K562 (cell line): ENCODE measurements around the gene PYDC1. TPM values are rescaled to one million over a fixed set of nuclear protein-coding genes. Genes with fewer than 3 reads are reported as not detected.

Experiments
- ATAC-seq: fragments of 200-7000 bp; cut with Tn5 transposase; 3 replicates; pipeline ENCODE4 v1.9.1; 2020; ENCODE audit warnings: moderate library complexity
- BruUV-seq: library from RNA; stranded (reverse); fragments of 400-500 nt; replicated peaks from 2 replicates; lab custom pipeline; 2021; lab: Mats Ljungman, UMichigan
- CTCF ChIA-PET: fragments of 300-600 bp; formaldehyde crosslinking; extraction: SDS; loops from one replicate; lab custom pipeline; 2021; ENCODE audit warnings: low intra/inter-chr PET ratio; lab: Yijun Ruan, JAX
- POLR2A ChIA-PET: fragments of 300-600, 350-650 bp; sonication (Branson Sonifier 250); formaldehyde crosslinking; extraction: SDS; loops from one replicate; lab custom pipeline; 2021; ENCODE audit warnings: antibody characterized with exemption, inconsistent platforms; lab: Yijun Ruan, JAX
- DNase-seq, 4 experiments: peaks; one replicate each; pipeline versions ENCODE4 v3.0.0 to v3.0.0-alpha.2; 2011 to 2018; ENCODE audit warnings: low spot score in 3 of 4, mixed read lengths in 3 of 4; ENCODE audit errors: extremely low read depth in 1 of 4
- FAIRE-seq: peaks from 2 replicates; lab custom pipeline; 2011; peaks lifted over from hg19 to GRCh38; lab: Jason Lieb, UNC
- H2AFZ ChIP-seq: 2 replicates; pipeline ENCODE4 v1.6.0; 2011; ENCODE audit warnings: low read depth, low read length, control low read depth, inconsistent platforms
- H3K27ac ChIP-seq: fragments of 200-600 bp; 3 replicates; pipeline ENCODE4 v1.8.0; 2011; ENCODE audit warnings: low read depth, mild to moderate bottlenecking, control low read depth, inconsistent platforms, low read length, moderate library complexity, mixed read lengths; ENCODE audit errors: extremely low read depth
- H3K27me3 ChIP-seq, 2 experiments: fragments of 300-600 bp in 1 of 2; 2 replicates in 1 of 2; 3 replicates in 1 of 2; pipeline versions ENCODE4 v1.6.0 to v1.8.0; 2011; ENCODE audit warnings: inconsistent platforms in 2 of 2, low read length in 2 of 2, mild to moderate bottlenecking in 1 of 2, mixed read lengths in 1 of 2, moderate library complexity in 1 of 2; ENCODE audit not compliant: control insufficient read depth in 2 of 2, insufficient read depth in 2 of 2
- H3K36me3 ChIP-seq: fragments of 300-600 bp; 3 replicates; pipeline ENCODE4 v1.8.0; 2011; ENCODE audit warnings: mild to moderate bottlenecking, low read length, inconsistent platforms; ENCODE audit not compliant: control insufficient read depth, insufficient read depth
- H3K4me1 ChIP-seq, 2 experiments: fragments of 200-600 bp in 1 of 2; replicated peaks in 1 of 2; 2 replicates in 1 of 2; 3 replicates in 1 of 2; pipeline versions ENCODE4 v1.5.1 to v1.8.0; 2011; ENCODE audit warnings: inconsistent platforms in 2 of 2, low read length in 2 of 2, mild to moderate bottlenecking in 1 of 2, mixed read lengths in 1 of 2, moderate library complexity in 1 of 2; ENCODE audit not compliant: control insufficient read depth in 2 of 2, insufficient read depth in 2 of 2
- H3K4me2 ChIP-seq: 2 replicates; pipeline ENCODE4 v1.6.1; 2011; ENCODE audit warnings: low read length, control low read depth, inconsistent platforms, mixed read lengths; ENCODE audit not compliant: insufficient read depth
- H3K4me3 ChIP-seq: fragments of 200-600 bp; sonication (generic), shearing (Covaris generic); 2 replicates; pipeline ENCODE4 v1.5.1; 2016; ENCODE audit warnings: control low read depth, inconsistent platforms
- H3K79me2 ChIP-seq: fragments of 200-600 bp; 3 replicates; pipeline ENCODE4 v1.8.0; 2011; ENCODE audit warnings: low read length, inconsistent platforms; ENCODE audit not compliant: control insufficient read depth, insufficient read depth
- H3K9ac ChIP-seq, 2 experiments: 2 replicates each; pipeline versions ENCODE4 v1.6.0 to v1.6.1; 2011; ENCODE audit warnings: low read depth in 2 of 2, low read length in 2 of 2, control low read depth in 1 of 2, inconsistent platforms in 1 of 2, mild to moderate bottlenecking in 1 of 2, mixed read lengths in 1 of 2; ENCODE audit not compliant: insufficient read depth in 1 of 2
- H3K9me1 ChIP-seq: one replicate; pipeline ENCODE4 v1.6.0; 2011; ENCODE audit warnings: inconsistent platforms, mild to moderate bottlenecking, low read length, moderate library complexity; ENCODE audit not compliant: control insufficient read depth, insufficient read depth
- H3K9me3 ChIP-seq: replicated peaks from 2 replicates; pipeline ENCODE4 v1.5.1; 2011; ENCODE audit warnings: low read depth, low read length, inconsistent platforms; ENCODE audit not compliant: control insufficient read depth, insufficient read depth
- H4K20me1 ChIP-seq: replicated peaks from 2 replicates; pipeline ENCODE4 v1.6.1; 2011; ENCODE audit warnings: low read length, inconsistent platforms, mixed read lengths; ENCODE audit not compliant: control insufficient read depth, insufficient read depth
- FOSL1 ChIP-seq: fragments of 200-800 bp; sonication (Bioruptor generic); conservative IDR thresholded peaks from 2 replicates; pipeline ENCODE4 v1.6.1; 2016; ENCODE audit warnings: missing genetic modification characterization, missing compliant biosample characterization
- HCFC1 ChIP-seq: IDR thresholded peaks from 2 replicates; pipeline ENCODE4 v1.6.1; 2012; ENCODE audit warnings: low read depth, low read length, improper control_type of control experiment
- LCOR ChIP-seq: sonication (generic); formaldehyde crosslinking; IDR thresholded peaks from 2 replicates; pipeline ENCODE4 v1.8.0; 2022; ENCODE audit warnings: mild to moderate bottlenecking, missing genetic modification reagents
- MIER1 ChIP-seq: fragments of 450-650 bp; IDR thresholded peaks from 2 replicates; pipeline ENCODE4 v1.6.1; 2016; ENCODE audit warnings: antibody characterized with exemption, mild to moderate bottlenecking, low read depth
- MYNN ChIP-seq, 2 experiments: sonication (generic); formaldehyde crosslinking in 1 of 2; IDR thresholded peaks; 2 replicates each; pipeline versions ENCODE4 v1.5.0 to v1.6.1; 2016 to 2020; ENCODE audit warnings: antibody characterized with exemption in 1 of 2, missing genetic modification reagents in 1 of 2
- RAD21 ChIP-seq, 2 experiments: fragments of 250-450 bp in 1 of 2; fragments of 450-650 bp in 1 of 2; sonication (Bioruptor Pico) in 1 of 2; formaldehyde crosslinking in 1 of 2; IDR thresholded peaks in 1 of 2; conservative IDR thresholded peaks in 1 of 2; 2 replicates each; pipeline versions ENCODE4 v1.4.0 to v1.8.0; 2020 to 2022; ENCODE audit warnings: mild to moderate bottlenecking in 2 of 2, moderate library complexity in 1 of 2
- RBFOX2 ChIP-seq: fragments of 200-400 bp; formaldehyde crosslinking; IDR thresholded peaks from 2 replicates; pipeline ENCODE4 v1.6.1; 2017; ENCODE audit warnings: low read depth, mild to moderate bottlenecking, low read length, moderate library complexity
- TCF7 ChIP-seq: sonication (generic); IDR thresholded peaks from 2 replicates; pipeline ENCODE4 v1.6.1; 2016; ENCODE audit warnings: antibody characterized with exemption, borderline replicate concordance
- ZBTB8A ChIP-seq: fragments of 450-650 bp; IDR thresholded peaks from 2 replicates; pipeline ENCODE4 v1.6.1; 2018; ENCODE audit warnings: mild to moderate bottlenecking, moderate library complexity; ENCODE audit not compliant: partially characterized antibody
- ZNF431 ChIP-seq: sonication (generic); formaldehyde crosslinking; IDR thresholded peaks from 2 replicates; pipeline ENCODE4 v1.8.0; 2022; ENCODE audit warnings: mild to moderate bottlenecking, missing genetic modification reagents
- ZNF551 ChIP-seq: fragments of 250-450 bp; sonication (Bioruptor Pico); IDR thresholded peaks from 2 replicates; pipeline ENCODE4 v1.5.0; 2021; ENCODE audit warnings: mild to moderate bottlenecking, moderate library complexity
- WGBS: fragments of 100-300 bp; shearing (Covaris generic); methylation state at CpG from one replicate; pipeline ENCODE4 v1.1.6; 2016; ENCODE audit warnings: low coverage, mixed read lengths; ENCODE audit not compliant: insufficient coverage; ENCODE audit errors: missing lambda C conversion rate; 5-methylcytosine and 5-hydroxymethylcytosine counted together
- in situ Hi-C: fragments of 300-500 bp; cut with MboI; formaldehyde crosslinking; loops from 4 replicates; pipeline ENCODE4 v1.15.0; 2018; ENCODE audit warnings: inconsistent platforms, mixed read lengths
- intact Hi-C: fragments of 100-400 bp; cut with micrococcal nuclease; formaldehyde crosslinking; loops from 2 replicates; pipeline ENCODE4 v1.14.2; 2022
- polyA plus RNA-seq, 8 experiments: library from polyadenylated mRNA; depleted of rRNA in 4 of 8; stranded (reverse) in 5 of 8; unstranded in 3 of 8; fragments of >200 nt; fragmentation: Nextera tagmentation in 2 of 8; fragmentation: Illumina TruSeq in 1 of 8; extraction: Ambion mirVana in 2 of 8; extraction: Trizol in 1 of 8; gene quantifications; 2 replicates each; pipeline versions ENCODE4 v1.2.1 to v1.2.3, GENCODE V29; 2011 to 2014; ENCODE audit warnings: inconsistent platforms in 1 of 8, missing spikeins in 1 of 8
- total RNA-seq, 7 experiments: library from RNA; depleted of rRNA in 6 of 7; stranded (reverse); fragments of >200 nt in 6 of 7; fragmentation: Illumina TruSeq in 2 of 7; extraction: Trizol in 2 of 7; gene quantifications; 2 replicates each; pipeline versions ENCODE4 v1.2.1 to v1.2.3, GENCODE V29; 2011 to 2021; ENCODE audit warnings: low replicate concordance in 1 of 7
- TF ChIP-seq, protein P1 (sequence below), 2 experiments: fragments of 450-650 bp; IDR thresholded peaks; 2 replicates each; pipeline ENCODE4 v1.6.1; 2018; ENCODE audit warnings: mild to moderate bottlenecking in 2 of 2, low read depth in 1 of 2; ENCODE audit not compliant: partially characterized antibody in 2 of 2

Gene PYDC1
- total and polyA plus RNA-seq, 9 of the 15 experiments (the other 6 are each of a cell fraction or from before 2014, with no cell fraction given) = not detected

DNA sequence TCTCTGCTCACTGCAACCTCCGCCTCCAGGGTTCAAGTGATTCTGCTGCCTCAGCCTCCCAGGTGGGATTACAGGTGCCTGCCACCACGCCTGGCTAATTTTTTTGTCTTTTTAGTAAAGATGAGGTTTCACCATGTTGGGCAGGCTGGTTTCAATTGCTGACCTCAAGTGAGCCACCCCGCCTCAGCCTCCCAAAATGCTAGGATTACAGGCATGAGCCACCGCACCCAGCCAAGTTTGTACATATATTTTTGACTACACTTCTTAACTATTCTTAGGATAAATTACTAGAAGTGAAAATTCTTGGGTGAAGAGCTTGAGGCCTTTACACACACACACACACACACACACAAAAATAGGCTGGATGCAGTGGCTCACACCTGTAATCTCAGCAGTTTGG, 41.4 kb upstream of the PYDC1 start:
- POLR2A ChIA-PET = interaction anchor here (0.8 to 1.7 kb wide), 3 partner anchors 11 to 57 kb away, joined by 4 to 11 read pairs (median 5); no protein-coding TSS in a partner anchor
- Histone ChIP-seq H3K36me3 (no peaks in the 10 kb centered on the region), H2AFZ (no peak overlapping the region), H3K79me2 (no peaks in the 10 kb centered on the region), H3K9me1 (no peaks in the 10 kb centered on the region), H4K20me1 (no peaks in the 10 kb centered on the region), H3K27me3 (no peaks in the 10 kb centered on the region), H3K4me1 (peaks cover 19 to 21% of the 10 kb centered on the region in 2 experiments), H3K4me2 (no peak overlapping the region), H3K9me3 (no peaks in the 10 kb centered on the region), H3K9ac (no peak overlapping the region), H3K4me3 (no peak overlapping the region), H3K27ac (no peak overlapping the region)
- TF ChIP-seq LCOR (no peak), ZNF551 (CRISPR knock-in tag) (no peak), RAD21 (CRISPR knock-in tag; conservative IDR thresholded peaks at IDR 0.05 in 1 of 2, IDR thresholded peaks at IDR 0.05 in 1 of 2) (no peak), HCFC1 (no peak), FOSL1 (no peak)
- intact Hi-C loops (no loop called here), in situ Hi-C loops (no loop called here)
- BruUV-seq = no TSS peak
- no peak for DNase-seq
- WGBS = 69% methylated on average over 4 of the region's 4 CpGs
- no peak for ATAC-seq
- FAIRE-seq = no peak
- CTCF ChIA-PET = no interaction called here

DNA sequence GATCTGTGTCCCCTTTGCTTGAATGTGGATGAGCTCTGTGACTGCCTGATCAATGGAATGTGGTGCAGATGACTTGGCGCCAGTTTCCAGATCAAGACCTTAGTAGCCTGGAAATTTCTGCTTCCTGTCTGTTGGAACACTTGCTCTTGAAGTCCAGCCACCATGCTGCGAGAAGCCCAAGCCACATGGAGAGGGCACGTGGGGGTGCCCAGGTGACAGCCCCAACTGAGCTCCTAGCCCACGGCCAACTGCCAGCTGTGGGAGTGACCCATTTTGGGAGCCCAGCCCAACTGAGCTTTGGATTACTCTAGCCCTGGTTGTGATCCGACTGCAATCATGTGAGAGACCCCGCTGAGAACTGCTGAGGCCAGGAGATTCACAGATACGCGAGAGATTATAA, 39.5 kb upstream of the PYDC1 start:
- peaks cover 28 to 29% of the 10 kb centered on the region in 2 experiments for H3K4me1 ChIP-seq
- H3K9me1 ChIP-seq = no peaks in the 10 kb centered on the region
- no peaks in the 10 kb centered on the region for H3K9me3 ChIP-seq
- H3K27ac ChIP-seq = no peak overlapping the region
- POLR2A ChIA-PET = interaction anchor here (0.5 kb wide), 2 partner anchors 74 to 181 kb away, joined by 3 read pairs; no protein-coding TSS in a partner anchor
- peak in 1 of 4 experiments; percentile 3 for DNase-seq
- H3K4me3 ChIP-seq = no peak overlapping the region
- H2AFZ ChIP-seq = no peak overlapping the region
- BruUV-seq = no TSS peak
- H3K79me2 ChIP-seq = no peaks in the 10 kb centered on the region
- CTCF ChIA-PET = no interaction called here
- no peaks in the 10 kb centered on the region for H3K27me3 ChIP-seq
- no peak overlapping the region for H3K4me2 ChIP-seq
- WGBS = 52% methylated on average over 8 of the region's 8 CpGs
- H3K9ac ChIP-seq = peak overlapping the region in 1 of 2 experiments; percentile 62; a peak in 1 of 4 replicates
- FAIRE-seq = no peak
- H4K20me1 ChIP-seq = no peaks in the 10 kb centered on the region
- ATAC-seq = no peak
- intact Hi-C loops = no loop called here
- H3K36me3 ChIP-seq = no peaks in the 10 kb centered on the region
- in situ Hi-C loops = no loop called here
- TF ChIP-seq MIER1 = no peak
- no peak for TF ChIP-seq ZBTB8A
- TF ChIP-seq RBFOX2 = no peak
- no peak for TF ChIP-seq MYNN (IDR thresholded peaks at IDR 0.05)
- no peak for TF ChIP-seq MYNN (CRISPR knock-in tag; IDR thresholded peaks at IDR 0.05)
- TF ChIP-seq, protein P1, sequence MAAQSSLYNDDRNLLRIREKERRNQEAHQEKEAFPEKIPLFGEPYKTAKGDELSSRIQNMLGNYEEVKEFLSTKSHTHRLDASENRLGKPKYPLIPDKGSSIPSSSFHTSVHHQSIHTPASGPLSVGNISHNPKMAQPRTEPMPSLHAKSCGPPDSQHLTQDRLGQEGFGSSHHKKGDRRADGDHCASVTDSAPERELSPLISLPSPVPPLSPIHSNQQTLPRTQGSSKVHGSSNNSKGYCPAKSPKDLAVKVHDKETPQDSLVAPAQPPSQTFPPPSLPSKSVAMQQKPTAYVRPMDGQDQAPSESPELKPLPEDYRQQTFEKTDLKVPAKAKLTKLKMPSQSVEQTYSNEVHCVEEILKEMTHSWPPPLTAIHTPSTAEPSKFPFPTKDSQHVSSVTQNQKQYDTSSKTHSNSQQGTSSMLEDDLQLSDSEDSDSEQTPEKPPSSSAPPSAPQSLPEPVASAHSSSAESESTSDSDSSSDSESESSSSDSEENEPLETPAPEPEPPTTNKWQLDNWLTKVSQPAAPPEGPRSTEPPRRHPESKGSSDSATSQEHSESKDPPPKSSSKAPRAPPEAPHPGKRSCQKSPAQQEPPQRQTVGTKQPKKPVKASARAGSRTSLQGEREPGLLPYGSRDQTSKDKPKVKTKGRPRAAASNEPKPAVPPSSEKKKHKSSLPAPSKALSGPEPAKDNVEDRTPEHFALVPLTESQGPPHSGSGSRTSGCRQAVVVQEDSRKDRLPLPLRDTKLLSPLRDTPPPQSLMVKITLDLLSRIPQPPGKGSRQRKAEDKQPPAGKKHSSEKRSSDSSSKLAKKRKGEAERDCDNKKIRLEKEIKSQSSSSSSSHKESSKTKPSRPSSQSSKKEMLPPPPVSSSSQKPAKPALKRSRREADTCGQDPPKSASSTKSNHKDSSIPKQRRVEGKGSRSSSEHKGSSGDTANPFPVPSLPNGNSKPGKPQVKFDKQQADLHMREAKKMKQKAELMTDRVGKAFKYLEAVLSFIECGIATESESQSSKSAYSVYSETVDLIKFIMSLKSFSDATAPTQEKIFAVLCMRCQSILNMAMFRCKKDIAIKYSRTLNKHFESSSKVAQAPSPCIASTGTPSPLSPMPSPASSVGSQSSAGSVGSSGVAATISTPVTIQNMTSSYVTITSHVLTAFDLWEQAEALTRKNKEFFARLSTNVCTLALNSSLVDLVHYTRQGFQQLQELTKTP (IDR thresholded peaks at IDR 0.05; ENCODE audit: low read depth in 1 of 2, partially characterized antibody in 2 of 2) = no peak
- TF ChIP-seq ZNF431 (CRISPR knock-in tag) = no peak
- TF ChIP-seq TCF7 = no peak
